Fibroblast of skin of right quadriceps (primary cell): ENCODE data around the gene CATSPER1.

ENCODE experiments used
- DNase-seq: peaks from one replicate; pipeline ENCODE4 v3.0.0-alpha.2; 2013

CATSPER1 gene

GRCh38 chr11:65967329-65967934, 58.8 kb downstream of the CATSPER1 start:
- DNase-seq = no peak
